A549 (cell line): ENCODE results near the gene DSTN. TPM values are rescaled to one million over a fixed set of nuclear protein-coding genes. Genes with fewer than 3 reads are reported as not detected.

ENCODE experiments used
- ATAC-seq, 2 experiments: fragments of 200-7000 bp in 1 of 2; fragments of >200 bp in 1 of 2; cut with Nextera tagmentation in 1 of 2; cut with Tn5 transposase in 1 of 2; 3 replicates each; pipeline versions ENCODE4 v1.8.0 to v1.9.1; 2018 to 2020; ENCODE audit warnings: mild to moderate bottlenecking in 1 of 2, moderate library complexity in 1 of 2
- CTCF ChIA-PET: fragments of 300-600 bp; sonication (Branson Sonifier 250); formaldehyde crosslinking; extraction: SDS; loops from one replicate; lab custom pipeline; 2021; ENCODE audit warnings: antibody characterized with exemption, inconsistent platforms; lab: Yijun Ruan, JAX
- POLR2A ChIA-PET: fragments of 350-600 bp; formaldehyde crosslinking; extraction: SDS; loops from one replicate; lab custom pipeline; 2021; ENCODE audit warnings: antibody characterized with exemption, inconsistent platforms; lab: Yijun Ruan, JAX
- DNase-seq, 2 experiments: peaks; one replicate each; pipeline versions ENCODE4 v3.0.0 to v3.0.0-alpha.2; 2011 to 2016; ENCODE audit warnings: low read depth in 1 of 2, low spot score in 1 of 2
- FAIRE-seq: peaks from 2 replicates; lab custom pipeline; 2011; peaks lifted over from hg19 to GRCh38; lab: Jason Lieb, UNC
- H3K27ac ChIP-seq, 2 experiments: fragments of >200 bp; sonication (Bioruptor Twin); formaldehyde crosslinking; 3 replicates each; pipeline ENCODE4 v1.5.1; 2016 to 2017
- H3K4me1 ChIP-seq: fragments of >200 bp; sonication (Bioruptor Twin); formaldehyde crosslinking; 3 replicates; pipeline ENCODE4 v1.6.1; 2016
- H3K4me2 ChIP-seq: fragments of >200 bp; sonication (Bioruptor Twin); formaldehyde crosslinking; 3 replicates; pipeline ENCODE4 v1.6.1; 2016
- H3K4me3 ChIP-seq: fragments of >200 bp; sonication (Bioruptor Twin); formaldehyde crosslinking; 3 replicates; pipeline ENCODE4 v1.5.1; 2016
- H3K9me3 ChIP-seq: fragments of >200 bp; sonication (Bioruptor Twin); formaldehyde crosslinking; 3 replicates; pipeline ENCODE4 v1.6.1; 2016
- BHLHE40 ChIP-seq: IDR thresholded peaks from 2 replicates; pipeline ENCODE4 v1.6.1; 2012; ENCODE audit warnings: low read depth, low read length, inconsistent platforms
- CHD4 ChIP-seq: fragments of 200-600 bp; sonication (generic); IDR thresholded peaks from 2 replicates; pipeline ENCODE4 v1.6.1; 2016; ENCODE audit warnings: antibody characterized with exemption, mild to moderate bottlenecking, borderline replicate concordance
- EP300 ChIP-seq, 2 experiments: fragments of >200 bp; sonication (Bioruptor Twin); formaldehyde crosslinking; IDR thresholded peaks; 2 replicates in 1 of 2; 3 replicates in 1 of 2; pipeline ENCODE4 v1.6.1; 2016 to 2017
- ESRRA ChIP-seq: fragments of 150-350 bp; IDR thresholded peaks from 2 replicates; pipeline ENCODE4 v1.6.1; 2014; ENCODE audit warnings: mild to moderate bottlenecking, low read length, borderline replicate concordance
- GATA3 ChIP-seq: IDR thresholded peaks from 2 replicates; pipeline ENCODE4 v1.6.1; 2012; ENCODE audit warnings: borderline replicate concordance
- HDAC2 ChIP-seq: fragments of 200-600 bp; sonication (generic); IDR thresholded peaks from 2 replicates; pipeline ENCODE4 v1.6.1; 2016
- HEYL ChIP-seq: fragments of 250-450 bp; sonication (Bioruptor Pico); IDR thresholded peaks from 2 replicates; pipeline ENCODE4 v1.8.0; 2021; ENCODE audit warnings: mild to moderate bottlenecking, moderate library complexity
- HOXB13 ChIP-seq: fragments of 250-450 bp; sonication (Bioruptor Pico); IDR thresholded peaks from 2 replicates; pipeline ENCODE4 v1.5.0; 2020; ENCODE audit warnings: low read depth, mild to moderate bottlenecking, moderate library complexity
- HOXB5 ChIP-seq: fragments of 250-450 bp; sonication (Bioruptor Pico); IDR thresholded peaks from 2 replicates; pipeline ENCODE4 v1.5.0; 2020; ENCODE audit warnings: mild to moderate bottlenecking, moderate library complexity
- JUNB ChIP-seq: fragments of >200 bp; sonication (Bioruptor Twin); formaldehyde crosslinking; IDR thresholded peaks from 2 replicates; pipeline ENCODE4 v1.6.1; 2016
- MAFK ChIP-seq: fragments of 450-650 bp; IDR thresholded peaks from 2 replicates; pipeline ENCODE4 v1.6.1; 2014; ENCODE audit not compliant: partially characterized antibody
- MYC ChIP-seq: IDR thresholded peaks from 2 replicates; pipeline ENCODE4 v1.6.1; 2012; ENCODE audit warnings: mild to moderate bottlenecking, inconsistent platforms, low read length, improper control_type of control experiment, borderline replicate concordance
- NPAS2 ChIP-seq: fragments of 250-450 bp; sonication (Bioruptor Pico); IDR thresholded peaks from 2 replicates; pipeline ENCODE4 v1.8.0; 2022; ENCODE audit warnings: mild to moderate bottlenecking, moderate library complexity, borderline replicate concordance
- RNF2 ChIP-seq: fragments of 200-600 bp; sonication (generic); IDR thresholded peaks from 2 replicates; pipeline ENCODE4 v1.6.1; 2016; ENCODE audit warnings: low read depth, mild to moderate bottlenecking, antibody characterized with exemption, moderate library complexity, borderline replicate concordance
- SMC3 ChIP-seq: fragments of >200 bp; sonication (Bioruptor Twin); formaldehyde crosslinking; IDR thresholded peaks from 3 replicates; pipeline ENCODE4 v1.6.1; 2018; ENCODE audit warnings: inconsistent platforms
- TFCP2L1 ChIP-seq: fragments of 250-450 bp; sonication (Bioruptor Pico); IDR thresholded peaks from 2 replicates; pipeline ENCODE4 v1.5.0; 2021; ENCODE audit warnings: mild to moderate bottlenecking
- TP53 ChIP-seq: fragments of 250-450 bp; sonication (Bioruptor Pico); IDR thresholded peaks from 2 replicates; pipeline ENCODE4 v1.5.0; 2021; ENCODE audit warnings: mild to moderate bottlenecking, moderate library complexity
- WGBS: methylation state at CpG from one replicate; pipeline ENCODE4 v1.1.6; 2017; ENCODE audit errors: missing lambda C conversion rate; 5-methylcytosine and 5-hydroxymethylcytosine counted together
- polyA plus RNA-seq, 4 experiments: library from polyadenylated mRNA; depleted of rRNA in 3 of 4; stranded (reverse); fragments of >200 nt; fragmentation: RNase III in 1 of 4; extraction: RNeasy Plus Mini Kit Qiagen cat#74134 plus additional on column Dnase treatment in 1 of 4; gene quantifications; 2 replicates in 3 of 4; 3 replicates in 1 of 4; pipeline ENCODE4 v1.2.3, GENCODE V29; 2011 to 2017
- TF ChIP-seq, protein P1 (sequence below): fragments of >200 bp; sonication (Bioruptor Twin); formaldehyde crosslinking; IDR thresholded peaks from 3 replicates; pipeline ENCODE4 v1.6.1; 2016
- TF ChIP-seq, protein P2 (sequence below): IDR thresholded peaks from 2 replicates; pipeline ENCODE4 v1.6.1; 2012
- TF ChIP-seq, protein P3 (sequence below): fragments of 250-450 bp; sonication (Bioruptor Pico); IDR thresholded peaks from 2 replicates; pipeline ENCODE4 v1.5.0; 2021; ENCODE audit warnings: mild to moderate bottlenecking, moderate library complexity, borderline replicate concordance
- TF ChIP-seq, protein P4 (sequence below): fragments of 200-600 bp; sonication (generic); IDR thresholded peaks from 2 replicates; pipeline ENCODE4 v1.6.1; 2016; ENCODE audit warnings: antibody characterized with exemption, mild to moderate bottlenecking, moderate library complexity
- TF ChIP-seq, protein P5 (sequence below): IDR thresholded peaks from 2 replicates; pipeline ENCODE4 v1.6.1; 2012
- TF ChIP-seq, protein P6 (sequence below): fragments of >200 bp; sonication (Bioruptor Twin); formaldehyde crosslinking; IDR thresholded peaks from 3 replicates; pipeline ENCODE4 v1.5.1; 2016
- TF ChIP-seq, protein P7 (sequence below): IDR thresholded peaks from 2 replicates; pipeline ENCODE4 v1.6.1; 2012; ENCODE audit warnings: low read depth, borderline replicate concordance
- TF ChIP-seq, protein P8 (sequence below): fragments of >200 bp; sonication (Bioruptor Twin); formaldehyde crosslinking; IDR thresholded peaks from 2 replicates; pipeline ENCODE4 v1.6.1; 2016
- TF ChIP-seq, protein P9 (sequence below): fragments of 250-450 bp; sonication (Bioruptor Pico); IDR thresholded peaks from 2 replicates; pipeline ENCODE4 v1.5.0; 2020; ENCODE audit warnings: low read depth, mild to moderate bottlenecking, moderate library complexity

The DSTN gene
- polyA plus RNA-seq, 2 of the 4 experiments (the other 2 are of a cell fraction): 544 to 1,131 TPM

DNA sequence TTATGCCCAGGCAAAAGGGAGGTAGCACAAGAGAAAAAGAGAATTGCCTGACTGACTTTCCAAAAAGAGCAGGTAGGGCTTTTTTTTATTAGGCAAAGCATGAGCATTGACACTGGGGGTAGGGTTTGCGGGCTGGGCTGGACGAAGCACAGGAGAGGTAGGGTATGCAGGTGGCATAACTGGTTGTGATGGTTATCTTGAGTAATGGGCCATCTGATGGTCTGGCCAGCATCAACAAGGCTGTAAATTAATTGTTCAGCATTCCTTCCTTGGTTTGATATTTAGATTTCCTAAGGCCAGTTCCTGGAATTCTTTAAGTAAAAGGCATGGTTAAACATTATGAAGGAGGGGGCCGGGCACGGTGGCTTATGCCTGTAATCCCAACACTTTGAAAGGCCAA lies 24.7 kb upstream of the DSTN start:
- no peak overlapping the region for H3K27ac ChIP-seq

DNA sequence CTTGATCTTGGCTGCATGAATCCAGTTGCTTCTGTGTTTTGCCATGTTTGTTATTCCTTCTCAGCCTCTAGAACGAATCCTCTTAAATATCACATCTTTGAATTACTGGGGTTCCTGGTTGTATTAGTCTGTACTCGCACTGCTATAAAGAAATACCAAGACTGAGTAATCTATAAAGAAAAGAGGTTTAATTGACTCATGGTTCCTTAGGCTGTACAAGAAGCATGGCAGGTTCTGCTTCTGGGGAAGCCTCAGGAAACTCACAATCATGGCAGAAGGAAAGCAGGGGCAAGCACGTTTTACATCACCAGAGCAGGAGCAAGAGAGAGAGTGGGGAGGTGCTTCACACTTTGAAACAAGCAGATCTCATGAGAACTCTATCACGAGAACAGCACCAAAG lies 20.7 kb upstream of the DSTN start:
- CTCF ChIA-PET: no interaction called here
- DNase-seq: no peak
- H3K27ac ChIP-seq: no peak overlapping the region
- no peak for FAIRE-seq
- POLR2A ChIA-PET: no interaction called here
- no peaks in the 10 kb centered on the region for H3K4me1 ChIP-seq
- no peak overlapping the region for H3K4me3 ChIP-seq
- H3K9me3 ChIP-seq: no peaks in the 10 kb centered on the region
- ATAC-seq: no peak
- H3K4me2 ChIP-seq: no peak overlapping the region
- WGBS: 88% methylated on average over 4 of the region's 4 CpGs
- no peak for TF ChIP-seq MYC
- no peak for TF ChIP-seq HEYL (CRISPR knock-in tag)
- TF ChIP-seq MAFK: no peak
- TF ChIP-seq, protein P1, sequence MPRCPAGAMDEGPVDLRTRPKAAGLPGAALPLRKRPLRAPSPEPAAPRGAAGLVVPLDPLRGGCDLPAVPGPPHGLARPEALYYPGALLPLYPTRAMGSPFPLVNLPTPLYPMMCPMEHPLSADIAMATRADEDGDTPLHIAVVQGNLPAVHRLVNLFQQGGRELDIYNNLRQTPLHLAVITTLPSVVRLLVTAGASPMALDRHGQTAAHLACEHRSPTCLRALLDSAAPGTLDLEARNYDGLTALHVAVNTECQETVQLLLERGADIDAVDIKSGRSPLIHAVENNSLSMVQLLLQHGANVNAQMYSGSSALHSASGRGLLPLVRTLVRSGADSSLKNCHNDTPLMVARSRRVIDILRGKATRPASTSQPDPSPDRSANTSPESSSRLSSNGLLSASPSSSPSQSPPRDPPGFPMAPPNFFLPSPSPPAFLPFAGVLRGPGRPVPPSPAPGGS: no peak
- TF ChIP-seq, protein P2, sequence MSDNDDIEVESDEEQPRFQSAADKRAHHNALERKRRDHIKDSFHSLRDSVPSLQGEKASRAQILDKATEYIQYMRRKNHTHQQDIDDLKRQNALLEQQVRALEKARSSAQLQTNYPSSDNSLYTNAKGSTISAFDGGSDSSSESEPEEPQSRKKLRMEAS: no peak
- TF ChIP-seq HDAC2: no peak
- TF ChIP-seq RNF2: no peak
- TF ChIP-seq, protein P3, sequence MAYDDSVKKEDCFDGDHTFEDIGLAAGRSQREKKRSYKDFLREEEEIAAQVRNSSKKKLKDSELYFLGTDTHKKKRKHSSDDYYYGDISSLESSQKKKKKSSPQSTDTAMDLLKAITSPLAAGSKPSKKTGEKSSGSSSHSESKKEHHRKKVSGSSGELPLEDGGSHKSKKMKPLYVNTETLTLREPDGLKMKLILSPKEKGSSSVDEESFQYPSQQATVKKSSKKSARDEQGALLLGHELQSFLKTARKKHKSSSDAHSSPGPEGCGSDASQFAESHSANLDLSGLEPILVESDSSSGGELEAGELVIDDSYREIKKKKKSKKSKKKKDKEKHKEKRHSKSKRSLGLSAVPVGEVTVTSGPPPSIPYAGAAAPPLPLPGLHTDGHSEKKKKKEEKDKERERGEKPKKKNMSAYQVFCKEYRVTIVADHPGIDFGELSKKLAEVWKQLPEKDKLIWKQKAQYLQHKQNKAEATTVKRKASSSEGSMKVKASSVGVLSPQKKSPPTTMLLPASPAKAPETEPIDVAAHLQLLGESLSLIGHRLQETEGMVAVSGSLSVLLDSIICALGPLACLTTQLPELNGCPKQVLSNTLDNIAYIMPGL (CRISPR knock-in tag): no peak
- TF ChIP-seq, protein P4, sequence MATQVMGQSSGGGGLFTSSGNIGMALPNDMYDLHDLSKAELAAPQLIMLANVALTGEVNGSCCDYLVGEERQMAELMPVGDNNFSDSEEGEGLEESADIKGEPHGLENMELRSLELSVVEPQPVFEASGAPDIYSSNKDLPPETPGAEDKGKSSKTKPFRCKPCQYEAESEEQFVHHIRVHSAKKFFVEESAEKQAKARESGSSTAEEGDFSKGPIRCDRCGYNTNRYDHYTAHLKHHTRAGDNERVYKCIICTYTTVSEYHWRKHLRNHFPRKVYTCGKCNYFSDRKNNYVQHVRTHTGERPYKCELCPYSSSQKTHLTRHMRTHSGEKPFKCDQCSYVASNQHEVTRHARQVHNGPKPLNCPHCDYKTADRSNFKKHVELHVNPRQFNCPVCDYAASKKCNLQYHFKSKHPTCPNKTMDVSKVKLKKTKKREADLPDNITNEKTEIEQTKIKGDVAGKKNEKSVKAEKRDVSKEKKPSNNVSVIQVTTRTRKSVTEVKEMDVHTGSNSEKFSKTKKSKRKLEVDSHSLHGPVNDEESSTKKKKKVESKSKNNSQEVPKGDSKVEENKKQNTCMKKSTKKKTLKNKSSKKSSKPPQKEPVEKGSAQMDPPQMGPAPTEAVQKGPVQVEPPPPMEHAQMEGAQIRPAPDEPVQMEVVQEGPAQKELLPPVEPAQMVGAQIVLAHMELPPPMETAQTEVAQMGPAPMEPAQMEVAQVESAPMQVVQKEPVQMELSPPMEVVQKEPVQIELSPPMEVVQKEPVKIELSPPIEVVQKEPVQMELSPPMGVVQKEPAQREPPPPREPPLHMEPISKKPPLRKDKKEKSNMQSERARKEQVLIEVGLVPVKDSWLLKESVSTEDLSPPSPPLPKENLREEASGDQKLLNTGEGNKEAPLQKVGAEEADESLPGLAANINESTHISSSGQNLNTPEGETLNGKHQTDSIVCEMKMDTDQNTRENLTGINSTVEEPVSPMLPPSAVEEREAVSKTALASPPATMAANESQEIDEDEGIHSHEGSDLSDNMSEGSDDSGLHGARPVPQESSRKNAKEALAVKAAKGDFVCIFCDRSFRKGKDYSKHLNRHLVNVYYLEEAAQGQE: no peak
- no peak for TF ChIP-seq HOXB13 (CRISPR knock-in tag)
- no peak for TF ChIP-seq TFCP2L1 (CRISPR knock-in tag)

More for the DNA sequence above, 24.7 kb upstream of the DSTN start:
- FAIRE-seq: no peak
- no peak overlapping the region for H3K4me2 ChIP-seq
- TF ChIP-seq, protein P5, sequence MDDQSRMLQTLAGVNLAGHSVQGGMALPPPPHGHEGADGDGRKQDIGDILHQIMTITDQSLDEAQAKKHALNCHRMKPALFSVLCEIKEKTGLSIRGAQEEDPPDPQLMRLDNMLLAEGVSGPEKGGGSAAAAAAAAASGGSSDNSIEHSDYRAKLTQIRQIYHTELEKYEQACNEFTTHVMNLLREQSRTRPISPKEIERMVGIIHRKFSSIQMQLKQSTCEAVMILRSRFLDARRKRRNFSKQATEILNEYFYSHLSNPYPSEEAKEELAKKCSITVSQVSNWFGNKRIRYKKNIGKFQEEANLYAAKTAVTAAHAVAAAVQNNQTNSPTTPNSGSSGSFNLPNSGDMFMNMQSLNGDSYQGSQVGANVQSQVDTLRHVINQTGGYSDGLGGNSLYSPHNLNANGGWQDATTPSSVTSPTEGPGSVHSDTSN: no peak
- TF ChIP-seq HOXB5 (CRISPR knock-in tag): no peak
- TF ChIP-seq, protein P6, sequence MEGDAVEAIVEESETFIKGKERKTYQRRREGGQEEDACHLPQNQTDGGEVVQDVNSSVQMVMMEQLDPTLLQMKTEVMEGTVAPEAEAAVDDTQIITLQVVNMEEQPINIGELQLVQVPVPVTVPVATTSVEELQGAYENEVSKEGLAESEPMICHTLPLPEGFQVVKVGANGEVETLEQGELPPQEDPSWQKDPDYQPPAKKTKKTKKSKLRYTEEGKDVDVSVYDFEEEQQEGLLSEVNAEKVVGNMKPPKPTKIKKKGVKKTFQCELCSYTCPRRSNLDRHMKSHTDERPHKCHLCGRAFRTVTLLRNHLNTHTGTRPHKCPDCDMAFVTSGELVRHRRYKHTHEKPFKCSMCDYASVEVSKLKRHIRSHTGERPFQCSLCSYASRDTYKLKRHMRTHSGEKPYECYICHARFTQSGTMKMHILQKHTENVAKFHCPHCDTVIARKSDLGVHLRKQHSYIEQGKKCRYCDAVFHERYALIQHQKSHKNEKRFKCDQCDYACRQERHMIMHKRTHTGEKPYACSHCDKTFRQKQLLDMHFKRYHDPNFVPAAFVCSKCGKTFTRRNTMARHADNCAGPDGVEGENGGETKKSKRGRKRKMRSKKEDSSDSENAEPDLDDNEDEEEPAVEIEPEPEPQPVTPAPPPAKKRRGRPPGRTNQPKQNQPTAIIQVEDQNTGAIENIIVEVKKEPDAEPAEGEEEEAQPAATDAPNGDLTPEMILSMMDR: no peak
- TF ChIP-seq EP300 (IDR thresholded peaks at IDR 0.05): no peak
- no peak for TF ChIP-seq HEYL (CRISPR knock-in tag)
- TF ChIP-seq, protein P7, sequence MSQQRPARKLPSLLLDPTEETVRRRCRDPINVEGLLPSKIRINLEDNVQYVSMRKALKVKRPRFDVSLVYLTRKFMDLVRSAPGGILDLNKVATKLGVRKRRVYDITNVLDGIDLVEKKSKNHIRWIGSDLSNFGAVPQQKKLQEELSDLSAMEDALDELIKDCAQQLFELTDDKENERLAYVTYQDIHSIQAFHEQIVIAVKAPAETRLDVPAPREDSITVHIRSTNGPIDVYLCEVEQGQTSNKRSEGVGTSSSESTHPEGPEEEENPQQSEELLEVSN: no peak
- TF ChIP-seq JUNB: no peak
- TF ChIP-seq NPAS2: no peak
- TF ChIP-seq, protein P8, sequence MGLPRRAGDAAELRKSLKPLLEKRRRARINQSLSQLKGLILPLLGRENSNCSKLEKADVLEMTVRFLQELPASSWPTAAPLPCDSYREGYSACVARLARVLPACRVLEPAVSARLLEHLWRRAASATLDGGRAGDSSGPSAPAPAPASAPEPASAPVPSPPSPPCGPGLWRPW: no peak
- no peak for TF ChIP-seq CHD4
- TF ChIP-seq SMC3: no peak
- TF ChIP-seq, protein P9, sequence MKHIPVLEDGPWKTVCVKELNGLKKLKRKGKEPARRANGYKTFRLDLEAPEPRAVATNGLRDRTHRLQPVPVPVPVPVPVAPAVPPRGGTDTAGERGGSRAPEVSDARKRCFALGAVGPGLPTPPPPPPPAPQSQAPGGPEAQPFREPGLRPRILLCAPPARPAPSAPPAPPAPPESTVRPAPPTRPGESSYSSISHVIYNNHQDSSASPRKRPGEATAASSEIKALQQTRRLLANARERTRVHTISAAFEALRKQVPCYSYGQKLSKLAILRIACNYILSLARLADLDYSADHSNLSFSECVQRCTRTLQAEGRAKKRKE: no peak
- TF ChIP-seq MAFK: no peak
- no peak for TF ChIP-seq TP53 (CRISPR knock-in tag)
- no peak for TF ChIP-seq ESRRA
- no peak for TF ChIP-seq RNF2
- TF ChIP-seq HOXB13 (CRISPR knock-in tag): no peak
- TF ChIP-seq TFCP2L1 (CRISPR knock-in tag): no peak
- TF ChIP-seq GATA3: no peak
- TF ChIP-seq BHLHE40: no peak
- TF ChIP-seq, all 56 proteins: peak for 0
- no peak for DNase-seq
- Histone ChIP-seq H3K4me1 (peaks cover 12% of the 10 kb centered on the region), H3K9me3 (no peaks in the 10 kb centered on the region), H3K4me3 (no peak overlapping the region)
- POLR2A ChIA-PET: no interaction called here
- CTCF ChIA-PET: interaction anchor here (0.6 to 21.9 kb wide), 11 partner anchors 8 to 104 kb away, joined by 3 to 501 read pairs (median 3); partner anchors contain the start of genes BFSP1 and DSTN
- WGBS: 82% methylated on average over 4 of the region's 4 CpGs
- ATAC-seq: no peak
